Fibroblast of lung (primary cell): ENCODE data around the gene EIF4H.

Source experiments
- CTCF ChIP-seq, 2 donors: IDR thresholded peaks in 1 of 2; conservative IDR thresholded peaks in 1 of 2; 1 replicate in 1 of 2; 2 replicates in 1 of 2; pipeline ENCODE4 v1.5.1; 2011 to 2012; ENCODE audit warnings: low read length in 2 of 2, control low read depth in 1 of 2, inconsistent platforms in 1 of 2, low read depth in 1 of 2, mild to moderate bottlenecking in 1 of 2
- EZH2 ChIP-seq: IDR thresholded peaks from 2 replicates; pipeline ENCODE4 v1.5.1; 2012; ENCODE audit warnings: low read length, control low read depth, mild to moderate bottlenecking; ENCODE audit errors: missing control alignments

- no peak for TF ChIP-seq CTCF (conservative IDR thresholded peaks at IDR 0.05 in 1 of 2, IDR thresholded peaks at IDR 0.05 in 1 of 2; ENCODE audit: low read depth in 1 of 2, low read length in 2 of 2)
- TF ChIP-seq EZH2, result no peak
Measured at GRCh38 chr7:74180866-74181265, 6.7 kb downstream of the EIF4H start.
